B cell (primary cell): Measurements from ENCODE around the gene NDC80. TPM values are rescaled to one million over a fixed set of nuclear protein-coding genes. Genes with fewer than 3 reads are reported as not detected.

ENCODE experiments used
- ATAC-seq: fragments of 200-7000 bp; cut with Tn5 transposase; one replicate; pipeline ENCODE4 v1.10.0; 2021; ENCODE audit warnings: low read depth, mild to moderate bottlenecking, moderate number of reproducible peaks, moderate library complexity
- CTCF ChIA-PET: fragments of 350-600 bp; sonication (Branson Sonifier 250); formaldehyde crosslinking; loops from one replicate; lab custom pipeline; 2021; ENCODE audit warnings: antibody characterized with exemption, inconsistent platforms; lab: Charles Lee
- POLR2A ChIA-PET: fragments of 350-600 bp; sonication (Branson Sonifier 250); formaldehyde crosslinking; loops from one replicate; lab custom pipeline; 2021; ENCODE audit warnings: antibody characterized with exemption; lab: Charles Lee
- DNase-seq: peaks from one replicate; pipeline ENCODE4 v3.0.0; 2013
- H2AFZ ChIP-seq: 2 replicates; pipeline ENCODE4 v1.6.1; 2012; ENCODE audit warnings: mild to moderate bottlenecking, low read depth, low read length; ENCODE audit not compliant: insufficient read depth, poor library complexity, severe bottlenecking
- H3K27ac ChIP-seq, 2 donors: 1 replicate in 1 of 2; 2 replicates in 1 of 2; pipeline ENCODE4 v1.5.1; 2012 to 2013; ENCODE audit warnings: low read length in 2 of 2, mild to moderate bottlenecking in 2 of 2, moderate library complexity in 1 of 2
- H3K27me3 ChIP-seq, 4 experiments: fragments of 200-600 bp in 1 of 4; sonication (generic) in 1 of 4; replicated peaks in 1 of 4; 1 replicate in 2 of 4; 2 replicates in 2 of 4; pipeline versions ENCODE4 v1.6.1 to v1.7.0; 2013 to 2016; ENCODE audit warnings: low read length in 3 of 4, mild to moderate bottlenecking in 2 of 4, mixed read lengths in 1 of 4, moderate library complexity in 1 of 4; ENCODE audit not compliant: insufficient read depth in 4 of 4, control insufficient read depth in 3 of 4; ENCODE audit errors: control extremely low read depth in 1 of 4
- H3K36me3 ChIP-seq, 2 experiments: replicated peaks in 1 of 2; 1 replicate in 1 of 2; 2 replicates in 1 of 2; pipeline versions ENCODE4 v1.6.1 to v1.7.1; 2013; ENCODE audit warnings: low read length in 1 of 2; ENCODE audit not compliant: insufficient read depth in 2 of 2, control insufficient read depth in 1 of 2; ENCODE audit errors: control extremely low read depth in 1 of 2, extremely low read depth in 1 of 2
- H3K4me1 ChIP-seq, 2 donors: fragments of 200-600 bp in 1 of 2; sonication (generic) in 1 of 2; 1 replicate in 1 of 2; 2 replicates in 1 of 2; pipeline versions ENCODE4 v1.5.1 to v1.6.1; 2013 to 2017; ENCODE audit warnings: low read length in 2 of 2; ENCODE audit not compliant: control insufficient read depth in 2 of 2, insufficient read depth in 2 of 2
- H3K4me2 ChIP-seq: replicated peaks from 2 replicates; pipeline ENCODE3; 2012; ENCODE audit warnings: mild to moderate bottlenecking, low read depth, low read length; ENCODE audit not compliant: poor library complexity, severe bottlenecking
- H3K4me3 ChIP-seq, 5 experiments: fragments of 200-600 bp in 1 of 5; sonication (generic) in 1 of 5; 1 replicate in 3 of 5; 2 replicates in 2 of 5; pipeline versions ENCODE4 v1.5.1 to v1.7.0; 2011 to 2016; ENCODE audit warnings: low read length in 4 of 5, mild to moderate bottlenecking in 4 of 5, low read depth in 2 of 5, control low read depth in 1 of 5, moderate library complexity in 1 of 5; ENCODE audit not compliant: insufficient read depth in 1 of 5; ENCODE audit errors: control extremely low read depth in 1 of 5, extremely low read depth in 1 of 5
- H3K79me2 ChIP-seq: fragments of 200-600 bp; sonication (generic); one replicate; pipeline ENCODE4 v1.6.0; 2016; ENCODE audit warnings: low read length; ENCODE audit not compliant: control insufficient read depth, insufficient read depth
- H3K9ac ChIP-seq: fragments of 200-600 bp; sonication (generic); 2 replicates; pipeline ENCODE4 v1.6.1; 2017; ENCODE audit warnings: mild to moderate bottlenecking, low read length, moderate library complexity
- H3K9me3 ChIP-seq, 3 donors: one replicate each; pipeline versions ENCODE4 v1.6.1 to v1.7.1; 2013; ENCODE audit warnings: low read length in 2 of 3; ENCODE audit not compliant: control insufficient read depth in 2 of 3, insufficient read depth in 1 of 3; ENCODE audit errors: control extremely low read depth in 1 of 3
- H4K20me1 ChIP-seq: 2 replicates; pipeline ENCODE4 v1.6.0; 2012; ENCODE audit warnings: mild to moderate bottlenecking, low read length; ENCODE audit not compliant: insufficient read depth, control insufficient read depth, poor library complexity, severe bottlenecking
- H3K27ac Mint-ChIP-seq: one replicate; pipeline ENCODE4 v1.8.0; 2021; ENCODE audit warnings: mixed read lengths
- H3K27me3 Mint-ChIP-seq: one replicate; pipeline ENCODE4 v1.8.0; 2021; ENCODE audit warnings: mixed read lengths
- H3K4me1 Mint-ChIP-seq: one replicate; pipeline ENCODE4 v1.8.0; 2021; ENCODE audit warnings: mixed read lengths
- H3K4me3 Mint-ChIP-seq: one replicate; pipeline ENCODE4 v1.8.0; 2021; ENCODE audit warnings: mixed read lengths
- H3K9me3 Mint-ChIP-seq: one replicate; pipeline ENCODE4 v1.8.0; 2022; ENCODE audit warnings: mixed read lengths; ENCODE audit not compliant: insufficient read depth
- EZH2 ChIP-seq: IDR thresholded peaks from 2 replicates; pipeline ENCODE4 v1.6.1; 2012; ENCODE audit warnings: borderline replicate concordance, low read depth, mild to moderate bottlenecking, moderate library complexity, low read length; ENCODE audit not compliant: insufficient read depth, poor library complexity, severe bottlenecking
- WGBS: methylation state at CpG from one replicate; pipeline ENCODE4 v1.1.5; 2013; ENCODE audit warnings: missing lambda C conversion rate; ENCODE audit not compliant: insufficient coverage; 5-methylcytosine and 5-hydroxymethylcytosine counted together
- intact Hi-C: fragments of 100-400 bp; cut with micrococcal nuclease; formaldehyde crosslinking; loops from one replicate; pipeline ENCODE4 v1.10.0; 2022
- polyA plus RNA-seq: library from polyadenylated mRNA; depleted of rRNA; stranded (reverse); fragments of >200 nt; gene quantifications from 2 replicates; pipeline ENCODE4 v1.2.3, GENCODE V29; 2012
- total RNA-seq, 2 donors: library from RNA; stranded (reverse); fragments of 120-200 nt in 1 of 2; gene quantifications; 1 replicate in 1 of 2; 2 replicates in 1 of 2; pipeline versions ENCODE4 v1.2.3 to v1.2.4, GENCODE V29; 2013 to 2022
- TF ChIP-seq, protein P1 (sequence below): fragments of 200-600 bp; IDR thresholded peaks from one replicate; pipeline ENCODE4 v1.8.0; 2022; ENCODE audit warnings: antibody characterized with exemption, mild to moderate bottlenecking

NDC80 gene
- total and polyA plus RNA-seq, 2 donors (not counting 1 experiment from before 2014, with no cell fraction given) = 1.3 to 3.9 TPM

DNA sequence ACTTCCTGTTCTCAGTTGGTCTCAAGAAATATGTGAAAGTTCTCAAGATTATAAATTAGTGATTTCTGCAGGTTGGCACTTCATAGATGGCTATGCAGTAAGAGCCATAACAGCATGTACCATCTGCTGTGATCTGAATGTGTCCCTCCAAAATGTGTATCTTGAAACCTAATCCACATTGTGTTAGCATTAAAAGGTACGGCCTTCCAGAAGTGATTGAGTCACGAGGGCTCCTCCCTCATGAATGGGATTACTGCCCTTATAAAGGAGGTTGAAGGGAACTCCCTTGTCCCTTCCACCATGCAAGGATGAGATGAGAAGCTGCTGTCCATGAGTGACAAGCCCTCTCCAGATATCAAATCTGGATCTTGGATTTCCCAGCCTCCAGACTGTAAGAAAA, 45.0 kb upstream of the NDC80 start:
- TF ChIP-seq EZH2 = no peak
- TF ChIP-seq, protein P1, sequence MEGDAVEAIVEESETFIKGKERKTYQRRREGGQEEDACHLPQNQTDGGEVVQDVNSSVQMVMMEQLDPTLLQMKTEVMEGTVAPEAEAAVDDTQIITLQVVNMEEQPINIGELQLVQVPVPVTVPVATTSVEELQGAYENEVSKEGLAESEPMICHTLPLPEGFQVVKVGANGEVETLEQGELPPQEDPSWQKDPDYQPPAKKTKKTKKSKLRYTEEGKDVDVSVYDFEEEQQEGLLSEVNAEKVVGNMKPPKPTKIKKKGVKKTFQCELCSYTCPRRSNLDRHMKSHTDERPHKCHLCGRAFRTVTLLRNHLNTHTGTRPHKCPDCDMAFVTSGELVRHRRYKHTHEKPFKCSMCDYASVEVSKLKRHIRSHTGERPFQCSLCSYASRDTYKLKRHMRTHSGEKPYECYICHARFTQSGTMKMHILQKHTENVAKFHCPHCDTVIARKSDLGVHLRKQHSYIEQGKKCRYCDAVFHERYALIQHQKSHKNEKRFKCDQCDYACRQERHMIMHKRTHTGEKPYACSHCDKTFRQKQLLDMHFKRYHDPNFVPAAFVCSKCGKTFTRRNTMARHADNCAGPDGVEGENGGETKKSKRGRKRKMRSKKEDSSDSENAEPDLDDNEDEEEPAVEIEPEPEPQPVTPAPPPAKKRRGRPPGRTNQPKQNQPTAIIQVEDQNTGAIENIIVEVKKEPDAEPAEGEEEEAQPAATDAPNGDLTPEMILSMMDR = no peak
- H3K4me2 ChIP-seq = no peak overlapping the region
- Mint-ChIP-seq H3K4me3 (no peak overlapping the region), H3K4me1 (peaks cover 9% of the 10 kb centered on the region), H3K27me3 (peaks cover 7% of the 10 kb centered on the region), H3K9me3 (peaks cover 4% of the 10 kb centered on the region), H3K27ac (no peak overlapping the region)
- WGBS = no CpG with 5 or more reads among the region's 2 CpGs
- ChIA-PET CTCF (no interaction called here), POLR2A (no interaction called here)
- intact Hi-C loops = no loop called here
- DNase-seq = no peak
- no peak for ATAC-seq
- H2AFZ ChIP-seq = no peak overlapping the region
- no peak overlapping the region for H3K27ac ChIP-seq
- no peaks in the 10 kb centered on the region for H3K27me3 ChIP-seq
- no peak overlapping the region for H3K4me3 ChIP-seq
- H3K79me2 ChIP-seq = no peaks in the 10 kb centered on the region
- H3K9ac ChIP-seq = no peak overlapping the region
- H4K20me1 ChIP-seq = no peaks in the 10 kb centered on the region
- no peaks in the 10 kb centered on the region for H3K4me1 ChIP-seq
- H3K36me3 ChIP-seq = no peaks in the 10 kb centered on the region
- peaks cover 0 to 2% (median 0%) of the 10 kb centered on the region in 3 donors for H3K9me3 ChIP-seq

DNA sequence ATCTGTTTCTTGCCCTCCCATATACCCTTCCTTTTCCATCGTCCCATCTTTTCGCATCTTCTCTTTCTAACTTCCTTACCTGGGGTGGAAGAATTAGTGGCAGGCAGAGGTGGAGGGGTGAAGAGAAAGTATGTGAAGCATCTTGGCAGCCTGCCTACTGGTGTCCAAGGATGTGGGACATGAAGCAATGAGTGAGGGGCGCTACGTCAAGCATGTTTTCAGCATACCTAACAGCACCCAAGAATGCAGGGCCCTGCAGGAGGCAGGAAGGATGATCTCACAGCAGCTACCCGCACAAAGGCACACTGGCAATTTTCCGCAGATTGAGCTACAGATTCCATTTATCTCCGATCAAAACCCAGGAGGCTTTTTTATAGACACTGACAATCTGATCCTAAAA, 42.2 kb upstream of the NDC80 start:
- peaks cover 2% of the 10 kb centered on the region in 2 donors for H3K4me1 ChIP-seq
- H4K20me1 ChIP-seq = no peaks in the 10 kb centered on the region
- DNase-seq = no peak
- no peak overlapping the region for H3K27ac ChIP-seq
- no peak for ATAC-seq
- no peak overlapping the region for H3K9ac ChIP-seq
- no CpG with 5 or more reads among the region's 7 CpGs for WGBS
- Mint-ChIP-seq H3K4me3 (no peak overlapping the region), H3K4me1 (peaks cover 15% of the 10 kb centered on the region), H3K9me3 (peaks cover 4% of the 10 kb centered on the region), H3K27ac (no peak overlapping the region), H3K27me3 (no peaks in the 10 kb centered on the region)
- H3K9me3 ChIP-seq = peaks cover 0 to 11% (median 0%) of the 10 kb centered on the region in 3 donors
- no peaks in the 10 kb centered on the region for H3K36me3 ChIP-seq
- H3K4me3 ChIP-seq = no peak overlapping the region
- no peak overlapping the region for H2AFZ ChIP-seq
- no peaks in the 10 kb centered on the region for H3K27me3 ChIP-seq
- no peak overlapping the region for H3K4me2 ChIP-seq
- ChIA-PET POLR2A (no interaction called here), CTCF (no interaction called here)
- TF ChIP-seq, protein P1 = no peak
- TF ChIP-seq EZH2 = no peak
- intact Hi-C loops = no loop called here
- H3K79me2 ChIP-seq = no peaks in the 10 kb centered on the region
